Heart left ventricle (tissue), 13 donors: ENCODE results near the gene KLK13.

ENCODE experiments used
- CTCF ChIP-seq, 12 donors: fragments of 200-600 bp; sonication (generic) in 4 of 12; IDR thresholded peaks; one replicate each; pipeline versions ENCODE4 v1.5.0 to v1.8.0; 2018 to 2022; ENCODE audit warnings: antibody characterized with exemption in 12 of 12, mild to moderate bottlenecking in 5 of 12
- POLR2A ChIP-seq, 2 donors: fragments of 450-650 bp; IDR thresholded peaks; one replicate each; pipeline ENCODE4 v1.6.1; 2017; ENCODE audit warnings: antibody characterized with exemption in 2 of 2, mild to moderate bottlenecking in 2 of 2, moderate library complexity in 2 of 2
- donor health status: ischemic (EF 13 %, LVEDD 7.1; RV severe dilation, severe dysfunction).
- donor health status: DM: no; HTN: yes; CAD: no.
- donor health status: DM: no; HTN: no; CAD: no.
- donor health status: ischemic (EF 25% LVEDD 6.9; RV normal size, moderate dysfunction).
- donor health status: ischemic (EF 25% LVEDD 5.7; RV mildly dilated, moderate dysfunction).
- donor health status: ischemic (EF 35%, LVEDD 5.7; RV mildly dilated, moderate dysfunction).
- donor health status: nonischemic (EF 11% LVEDD 7.7; RV severe dilation, severe dysfunction).
- donor health status: DM: yes; HTN: yes; CAD: no.
- donor health status: PGD.
- donor health status: ischemic (EF 29% LVEDD 5.4; RV normal size, mild dysfunction).
- donor health status: nonischemic (EF 23%, LVEDD 6.1; RV moderate dilation, normal function).

GRCh38 chr19:51015691-51016267, 49.1 kb downstream of the KLK13 start:
- TF ChIP-seq CTCF (IDR thresholded peaks at IDR 0.05) (no peak), POLR2A (IDR thresholded peaks at IDR 0.05) (no peak)
